Stimulated activated CD8-positive, alpha-beta memory T cell treated with anti-CD3 and anti-CD28 coated beads, Interleukin-4, amount 100 ng/mL, for 48 hours (primary cell): ENCODE data around the gene CHD1.
A peak's percentile ranks its signal among the peaks of the same experiment; 100 is the strongest.
"Not testable (repeated sequence)": the region's sequence is repeated elsewhere in the genome, so short reads cannot be mapped to it uniquely, and the experiment has no call there.

Experiments
- DNase-seq: peaks from one replicate; pipeline ENCODE4 v3.0.0-alpha.2; 2020

The CHD1 gene

DNA sequence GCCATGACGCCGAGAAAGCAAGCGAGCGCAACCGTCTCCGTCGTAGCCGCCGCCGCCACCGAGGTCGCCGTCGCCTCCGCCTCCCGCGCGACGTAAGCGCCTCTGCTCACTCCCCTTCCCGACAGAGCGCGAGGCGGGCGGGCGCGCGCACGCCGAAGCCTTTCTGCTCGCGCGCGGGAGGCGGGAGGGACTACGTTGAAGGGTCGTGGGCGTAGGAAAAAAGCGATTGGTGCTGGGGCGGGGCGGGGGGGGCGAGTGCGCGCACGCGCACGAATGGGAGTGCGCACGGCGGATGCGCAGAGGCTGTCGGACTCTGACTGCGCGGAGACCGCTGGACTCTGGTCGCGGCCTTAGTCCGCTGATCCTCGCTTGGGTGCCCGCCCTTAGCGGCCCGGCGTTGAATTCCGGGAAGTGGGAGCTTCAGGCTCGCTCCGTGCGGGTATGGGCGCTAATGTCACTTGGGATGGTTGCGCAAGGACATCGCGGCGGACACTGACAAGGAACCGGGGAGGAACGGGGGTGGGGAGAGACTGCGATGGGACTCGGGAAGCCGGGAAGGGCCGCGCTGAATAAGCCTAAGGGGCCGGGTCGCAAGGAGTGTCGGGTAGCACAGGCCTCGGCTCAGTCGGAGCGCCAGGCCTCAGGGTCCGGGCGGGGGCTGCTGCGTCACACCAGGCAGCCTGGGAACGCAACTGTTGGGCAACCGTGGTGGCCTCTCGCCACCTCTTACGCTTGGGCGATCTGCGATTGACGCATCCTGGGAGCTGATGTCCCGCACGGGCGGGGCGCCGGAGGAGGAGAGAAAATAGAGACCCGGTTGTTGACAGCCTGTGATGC, at the start of gene CHD1:
CHD1 (minus strand) TSS at position 135 of the 837 bp plus-strand sequence. CDS start 2,621 bp downstream, outside the sequence.
- peak; percentile 94 for DNase-seq

DNA sequence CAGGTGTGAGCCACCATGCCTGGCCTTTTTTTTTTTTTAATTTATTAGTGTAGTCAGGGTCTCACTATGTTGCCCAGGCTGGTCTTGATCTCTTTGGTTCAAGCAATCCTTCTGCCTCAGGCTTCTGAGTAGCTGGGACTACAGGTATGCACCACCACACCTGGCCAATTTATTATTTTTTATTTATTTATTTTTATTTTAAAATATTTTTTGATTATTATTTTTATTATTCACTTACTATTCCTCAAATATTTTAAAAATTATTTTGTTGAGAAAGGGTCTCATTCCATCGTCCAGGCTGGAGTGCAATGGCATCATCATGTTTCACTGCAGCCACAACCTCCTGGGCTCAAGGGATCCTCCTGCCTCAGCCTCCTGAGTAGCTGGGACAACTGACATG, 49.7 kb upstream of the CHD1 start:
- DNase-seq = no peak

DNA sequence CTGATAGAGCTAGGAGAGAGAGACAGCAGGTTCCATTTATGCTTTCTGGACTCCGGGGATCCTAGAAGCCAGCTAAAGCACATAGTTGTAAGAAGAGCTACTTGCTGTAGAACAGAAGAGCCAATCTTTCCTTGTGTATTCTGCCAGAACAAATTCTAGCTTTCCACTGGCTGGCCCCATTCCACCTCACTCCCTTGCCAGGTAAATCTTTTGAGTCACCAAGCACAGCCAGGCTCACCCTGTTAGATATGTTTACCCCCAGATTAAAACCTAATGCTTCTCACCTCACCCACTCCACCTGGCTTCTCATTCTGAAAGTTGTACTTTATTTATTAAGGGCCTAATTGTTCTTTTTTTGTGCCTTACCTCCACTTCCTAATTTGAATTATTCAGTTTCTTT, 48.9 kb upstream of the CHD1 start:
- no peak for DNase-seq

DNA sequence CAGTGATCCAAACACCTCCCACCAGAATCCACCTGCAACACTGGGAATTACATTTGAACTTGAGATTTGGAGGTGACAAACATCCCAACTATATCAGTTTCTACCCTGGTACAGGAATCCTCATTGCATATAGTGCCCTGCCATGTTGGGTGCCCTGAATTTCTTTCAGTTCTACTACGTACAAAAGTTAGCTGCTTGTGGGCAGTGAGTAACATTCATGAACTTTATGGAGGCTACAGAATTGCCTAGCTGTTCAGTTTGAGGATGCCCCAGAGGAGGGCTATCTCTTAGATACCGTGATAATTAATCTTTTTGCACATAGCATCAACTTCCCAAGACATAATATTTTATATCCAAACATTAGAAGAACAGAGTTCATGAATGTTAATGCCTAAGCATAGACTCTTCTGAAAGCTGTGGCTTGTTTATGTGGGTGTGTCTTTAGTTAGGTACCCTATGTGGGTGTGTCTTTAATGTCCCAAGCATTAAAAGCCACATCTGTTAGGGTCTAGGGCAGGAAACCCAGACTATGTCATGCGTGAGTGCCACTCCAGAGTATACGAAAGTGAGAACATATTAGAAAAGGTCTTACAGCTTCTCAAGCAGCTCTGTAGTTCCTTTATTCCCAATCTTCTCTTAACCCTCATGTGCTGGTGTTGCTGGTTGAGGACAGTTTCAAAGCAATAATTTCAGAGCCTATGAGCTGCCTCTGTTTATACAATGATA, 47.0 kb upstream of the CHD1 start:
- DNase-seq = no peak

DNA sequence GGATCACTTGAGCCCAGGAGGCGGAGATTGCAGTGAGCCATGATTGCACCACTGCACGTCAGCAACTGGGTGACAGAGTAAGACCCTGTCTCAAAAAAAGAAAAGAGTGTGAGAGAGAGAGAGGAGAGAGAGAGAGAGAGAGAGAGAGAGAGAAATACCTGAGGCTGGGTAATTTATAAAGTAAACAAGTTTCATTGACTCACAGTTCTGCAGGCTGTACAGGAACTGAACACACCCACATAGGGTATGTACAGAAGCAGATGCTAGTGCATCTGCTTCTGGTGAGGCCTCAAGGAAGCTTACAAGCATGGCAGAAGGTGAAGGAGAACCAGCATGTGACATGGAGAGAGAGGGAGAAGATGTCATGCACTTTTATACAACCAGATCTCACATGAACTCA, 46.4 kb upstream of the CHD1 start:
- no peak for DNase-seq

DNA sequence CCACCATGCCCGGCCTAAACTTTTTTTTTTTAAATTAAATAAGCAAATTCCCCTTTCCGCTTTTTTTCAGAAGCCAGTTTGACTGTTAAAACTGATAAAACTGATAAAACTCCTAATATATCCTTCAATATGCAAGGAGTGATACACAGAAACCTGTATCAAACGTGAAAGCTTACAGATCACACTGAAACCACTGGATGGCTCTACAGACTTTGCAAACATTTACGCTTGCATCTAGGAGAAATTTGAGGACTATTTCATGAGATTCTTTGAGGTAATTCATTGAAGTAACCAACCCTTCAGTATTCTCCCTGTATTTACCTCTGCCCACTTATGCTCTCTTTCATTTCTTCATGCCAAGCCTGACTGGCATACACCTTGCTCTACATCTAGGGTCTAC, 40.6 kb upstream of the CHD1 start:
- DNase-seq = no peak

DNA sequence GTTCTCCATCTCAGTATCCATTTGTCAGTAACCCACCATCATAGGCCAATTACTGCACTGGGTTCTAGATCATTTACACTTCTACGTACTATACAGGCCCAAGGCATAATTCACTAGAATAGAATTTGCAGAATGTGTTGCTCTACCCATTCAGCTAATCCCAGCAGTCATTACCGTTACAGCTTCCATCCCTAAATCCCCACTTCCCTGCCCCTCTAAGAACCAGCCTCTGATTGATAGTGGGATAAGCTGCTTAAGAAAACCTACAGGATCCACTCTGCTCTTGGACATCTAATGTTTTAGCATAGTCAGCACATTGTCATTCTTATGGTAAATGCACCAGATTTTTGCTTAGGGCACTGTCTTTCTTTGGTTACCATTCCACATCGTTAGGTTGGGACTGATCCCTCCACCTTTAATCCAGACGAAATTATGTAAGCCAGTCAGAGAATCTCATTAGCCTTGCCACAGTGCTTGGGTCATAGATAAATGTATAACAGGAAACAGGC, 39.3 kb upstream of the CHD1 start:
- DNase-seq = no peak

DNA sequence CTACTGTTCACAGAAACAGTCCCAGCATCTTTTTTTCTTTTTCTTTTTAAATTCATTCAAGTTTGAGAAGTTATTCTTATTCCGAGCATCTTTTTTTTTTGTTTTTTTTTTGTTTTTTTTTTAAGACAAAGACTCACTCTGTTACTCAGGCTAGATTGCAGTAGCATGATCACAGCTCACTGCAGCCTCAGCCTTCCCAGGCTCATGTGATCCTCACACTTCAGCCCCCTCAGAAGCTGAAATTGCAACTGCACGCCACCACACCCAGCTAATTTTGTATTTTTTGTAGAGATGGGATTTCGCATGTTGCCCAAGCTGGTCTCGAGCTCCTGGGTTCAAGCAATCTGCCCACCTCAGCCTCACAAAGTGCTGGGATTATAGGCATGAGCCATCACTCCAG, 36.4 kb upstream of the CHD1 start:
- DNase-seq = no peak

DNA sequence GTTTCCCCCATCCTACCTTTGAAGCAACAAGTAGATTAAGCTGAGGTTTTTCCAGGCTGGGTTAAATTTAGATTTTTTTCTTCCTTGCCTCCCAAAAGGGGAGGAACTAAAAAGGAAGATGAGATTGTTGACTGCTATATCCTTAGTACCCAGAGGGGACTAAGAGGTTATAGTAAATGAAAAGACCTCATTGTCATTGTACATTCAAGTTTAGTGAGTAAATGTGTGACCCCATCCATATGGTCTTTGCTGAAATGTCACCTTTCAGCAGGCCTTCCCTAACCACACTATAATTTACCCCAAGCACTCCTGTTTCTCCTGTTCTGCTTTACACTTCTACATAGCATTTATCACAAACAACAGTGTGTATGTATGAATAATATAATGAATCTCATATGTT, 35.8 kb upstream of the CHD1 start:
- DNase-seq = no peak

DNA sequence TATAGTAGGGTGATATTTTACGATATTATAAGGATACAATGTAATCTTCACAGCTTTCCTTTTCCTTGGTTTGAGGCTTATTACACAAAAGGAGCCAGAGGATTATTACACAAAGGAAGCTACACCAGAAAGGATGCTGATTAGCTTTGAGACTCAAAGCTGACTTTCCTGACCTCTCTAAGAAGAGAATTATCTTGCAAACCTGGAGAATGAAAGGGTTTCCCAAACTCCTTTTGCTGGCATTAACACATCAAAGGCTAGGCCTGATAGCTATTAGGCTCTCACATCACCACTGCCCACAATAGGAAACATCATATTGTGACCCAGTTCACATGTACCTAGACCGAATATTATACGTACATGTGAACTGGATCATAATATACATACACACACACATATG, 34.2 kb upstream of the CHD1 start:
- no peak for DNase-seq

DNA sequence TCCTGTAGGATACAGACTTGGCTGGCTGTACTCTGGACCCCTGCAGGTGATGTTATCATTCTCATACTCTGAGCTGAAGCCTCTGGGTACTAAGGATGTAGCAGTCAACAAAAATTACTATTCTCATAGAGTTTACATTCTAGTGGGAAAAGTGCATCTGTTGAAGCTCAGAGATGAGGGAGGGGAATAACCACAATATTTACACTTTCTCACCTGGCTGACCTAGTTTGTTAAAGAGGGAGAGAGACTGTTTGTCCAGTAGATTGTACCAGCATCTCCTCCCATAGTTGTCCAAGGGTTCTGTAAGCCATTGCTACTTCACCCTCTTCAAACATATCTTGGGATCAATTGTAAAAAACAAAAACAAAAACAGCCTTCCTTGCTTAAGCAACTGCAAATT, 33.8 kb upstream of the CHD1 start:
- DNase-seq = no peak

DNA sequence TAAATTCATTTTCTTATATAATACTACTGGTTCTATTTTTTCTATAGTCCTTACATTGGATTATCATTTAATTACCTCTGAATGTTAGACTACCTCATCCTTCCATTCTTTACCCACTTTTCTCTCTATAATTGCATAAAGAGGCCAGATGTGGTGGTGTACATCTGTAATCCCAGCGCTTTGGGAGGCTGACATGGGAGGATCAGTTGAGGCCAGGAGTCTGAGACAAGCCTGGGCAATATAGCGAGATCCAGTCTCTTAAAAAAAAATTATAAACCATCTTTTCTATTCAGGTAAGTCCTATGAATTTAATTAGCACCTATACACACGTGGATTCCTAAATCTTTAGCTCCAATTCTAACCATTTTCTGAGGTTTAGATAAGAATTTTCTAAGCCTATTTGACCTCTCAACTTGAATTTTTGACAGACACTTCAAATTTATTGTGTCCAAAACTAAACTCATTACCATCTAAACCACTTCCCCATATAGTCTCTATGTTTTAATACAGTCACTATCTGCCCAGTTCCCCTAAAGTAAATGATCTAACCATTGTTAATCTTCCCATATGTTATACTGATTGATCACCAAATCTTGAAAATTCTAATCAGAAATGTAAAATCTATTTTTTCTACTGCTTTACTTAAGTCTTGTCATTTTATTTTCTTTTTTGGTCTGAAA, 33.0 kb upstream of the CHD1 start:
- no peak for DNase-seq

DNA sequence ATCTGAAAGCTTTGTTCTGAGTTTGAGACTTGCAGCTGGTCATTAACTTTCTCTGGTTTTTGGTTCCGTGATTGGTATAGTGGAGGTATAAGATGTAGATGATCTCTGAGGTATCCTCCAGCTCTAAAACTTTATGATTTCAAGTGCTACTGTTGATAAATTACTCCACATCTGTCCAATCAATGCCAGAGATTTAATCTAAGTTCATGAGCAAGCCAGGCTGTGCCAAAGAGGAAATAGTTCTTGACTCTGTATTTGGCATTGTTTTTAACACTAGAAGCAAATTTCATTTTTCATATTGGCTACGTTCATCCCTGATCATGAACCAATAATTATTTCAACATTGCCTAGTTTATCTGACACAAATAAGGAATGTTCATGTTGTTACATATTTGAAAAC, 28.5 kb upstream of the CHD1 start:
- DNase-seq = no peak

DNA sequence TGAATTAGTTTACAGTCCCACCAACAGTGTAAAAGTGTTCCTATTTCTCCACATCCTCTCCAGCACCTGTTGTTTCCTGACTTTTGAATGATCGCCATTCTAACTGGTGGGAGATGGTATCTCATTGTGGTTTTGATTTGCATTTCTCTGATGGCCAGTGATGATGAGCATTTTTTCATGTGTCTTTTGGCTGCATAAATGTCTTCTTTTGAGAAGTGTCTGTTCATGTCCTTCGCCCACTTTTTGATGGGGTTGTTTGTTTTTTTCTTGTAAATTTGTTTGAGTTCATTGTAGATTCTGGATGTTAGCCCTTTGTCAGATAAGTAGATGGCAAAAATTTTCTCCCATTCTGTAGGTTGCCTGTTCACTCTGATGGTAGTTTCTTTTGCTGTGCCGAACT, 27.1 kb upstream of the CHD1 start:
- not testable (repeated sequence) for DNase-seq

DNA sequence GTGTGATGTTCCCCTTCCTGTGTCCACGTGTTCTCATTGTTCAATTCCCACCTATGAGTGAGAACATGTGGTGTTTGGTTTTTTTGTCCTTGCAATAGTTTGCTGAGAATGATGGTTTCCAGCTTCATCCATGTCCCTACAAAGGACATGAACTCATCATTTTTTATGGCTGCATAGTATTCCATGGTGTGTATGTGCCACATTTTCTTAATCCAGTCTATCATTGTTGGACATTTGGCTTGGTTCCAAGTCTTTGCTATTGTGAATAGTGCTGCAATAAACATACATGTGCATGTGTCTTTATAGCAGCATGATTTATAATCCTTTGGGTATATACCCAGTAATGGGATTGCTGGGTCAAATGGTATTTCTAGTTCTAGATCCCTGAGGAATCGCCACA, 26.7 kb upstream of the CHD1 start:
- not testable (repeated sequence) for DNase-seq

DNA sequence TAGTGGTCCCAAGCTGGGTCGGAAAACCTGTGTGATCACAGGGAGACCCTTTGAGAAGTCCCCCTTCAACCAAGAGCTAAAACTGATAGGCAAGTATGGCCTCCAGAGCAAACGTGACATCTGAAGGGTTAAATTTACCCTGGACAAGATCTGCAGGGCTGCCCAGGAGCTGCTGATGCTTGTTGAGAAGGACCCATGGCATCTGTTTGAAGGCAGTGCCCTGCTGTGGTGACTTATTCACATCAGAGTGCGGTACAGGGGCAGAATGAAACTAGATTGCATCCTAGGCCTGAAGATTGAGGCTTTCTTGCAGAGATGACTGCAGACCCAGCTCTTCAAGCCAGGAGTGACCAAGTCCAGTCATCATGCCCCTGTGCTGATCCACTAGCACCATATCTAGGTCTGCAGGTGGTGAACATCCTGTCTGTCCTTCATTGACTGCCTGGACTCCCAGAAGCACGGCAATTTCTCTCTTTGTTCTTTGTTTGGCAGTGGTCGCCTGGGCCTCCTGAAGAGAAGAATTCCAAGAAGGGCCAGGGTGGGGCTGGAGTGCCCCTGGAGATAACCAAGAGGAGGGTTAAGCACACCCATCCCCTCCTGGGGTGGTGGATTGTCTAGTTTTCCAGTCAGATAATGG, 25.7 kb upstream of the CHD1 start:
- no peak for DNase-seq

DNA sequence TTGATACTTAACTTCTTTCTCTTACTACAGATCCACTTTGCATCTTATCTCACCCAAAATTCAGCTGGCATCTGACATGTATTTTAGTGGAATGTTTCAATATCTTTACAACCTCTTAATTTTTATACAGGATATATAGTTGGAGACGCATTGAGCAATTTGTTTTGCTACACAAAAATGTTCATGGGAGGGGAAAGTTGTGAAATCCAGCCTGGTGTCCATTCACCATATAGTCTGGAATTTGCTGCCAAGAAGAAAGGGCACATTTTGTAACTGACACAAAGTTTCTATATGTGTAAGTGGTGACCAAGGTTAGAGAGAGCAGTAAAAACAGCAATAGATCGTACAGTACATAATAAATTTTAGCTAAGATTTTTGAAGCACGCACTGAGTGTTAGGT, 14.0 kb upstream of the CHD1 start:
- DNase-seq = no peak

DNA sequence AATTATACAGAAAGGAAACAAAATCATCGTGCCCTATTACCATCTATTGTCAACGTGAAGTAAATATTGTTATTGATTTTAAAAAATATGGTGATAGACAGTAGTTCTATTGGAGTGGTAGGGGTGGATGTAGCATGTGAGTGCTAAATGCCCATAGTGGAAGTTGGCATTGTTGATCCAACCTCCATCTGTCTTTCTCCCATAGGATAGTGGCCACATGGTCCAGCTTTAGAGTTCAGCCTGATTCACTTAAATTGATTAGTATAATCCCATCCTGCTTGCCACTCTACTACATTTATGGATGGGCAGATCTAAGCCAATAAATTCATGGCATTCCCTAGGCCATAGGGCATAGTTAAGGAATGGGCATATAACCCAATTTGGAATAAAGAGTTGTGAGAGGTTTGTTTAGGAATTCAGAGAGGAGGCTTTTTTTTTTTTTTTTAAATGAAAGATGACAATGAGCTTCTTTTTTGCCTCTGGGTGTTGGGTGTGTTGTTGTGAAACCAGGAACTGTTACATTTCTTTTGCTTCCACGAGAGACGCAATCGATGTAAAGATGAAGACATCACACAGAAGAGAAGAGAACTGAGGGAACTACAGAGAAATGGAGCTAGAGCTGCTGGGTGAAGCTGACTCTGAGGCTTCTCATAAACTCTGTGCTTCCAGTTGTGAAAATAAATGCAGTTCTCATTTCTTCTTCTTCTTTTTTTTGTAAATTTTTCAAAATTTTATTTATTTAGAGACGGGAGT, 12.5 kb upstream of the CHD1 start:
- no peak for DNase-seq

DNA sequence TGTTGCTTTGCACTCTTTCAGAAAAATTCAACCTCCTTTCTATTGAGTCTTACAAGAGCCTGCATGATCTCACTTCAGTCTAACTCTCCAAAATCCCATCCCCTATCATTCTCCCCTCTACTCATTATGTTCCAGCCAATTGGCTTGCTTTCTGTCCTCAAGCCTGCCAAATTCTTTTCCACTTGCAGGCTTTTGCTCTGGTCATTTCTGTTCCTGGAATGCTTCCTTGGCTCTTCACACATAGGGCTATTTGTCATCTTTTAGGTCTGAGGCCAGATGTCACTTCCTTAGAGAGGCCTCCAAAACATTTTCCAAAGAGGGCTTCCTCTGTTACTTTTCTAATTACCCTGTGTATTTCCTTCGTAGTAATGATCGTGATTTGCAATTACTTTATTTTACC, 11.8 kb upstream of the CHD1 start:
- DNase-seq = no peak

DNA sequence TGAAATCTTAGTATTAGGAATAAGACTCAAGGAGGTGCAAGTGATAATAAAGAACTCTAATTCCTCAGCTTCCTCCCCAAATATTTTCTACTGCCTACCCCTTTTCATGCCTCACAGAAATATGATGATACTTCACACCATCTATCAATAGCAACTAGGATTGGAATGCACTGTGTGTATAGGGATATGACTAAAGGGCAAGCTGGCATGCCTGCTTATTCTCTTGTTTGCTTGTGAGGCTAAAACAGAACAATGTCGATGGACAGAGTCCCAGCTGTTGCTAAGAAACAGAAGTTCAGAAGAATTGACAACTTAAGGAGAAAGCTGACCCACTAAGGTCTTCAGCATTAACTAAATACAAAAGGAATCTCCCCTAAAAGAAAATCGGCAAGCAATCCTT, 9.7 kb upstream of the CHD1 start:
- DNase-seq = no peak

DNA sequence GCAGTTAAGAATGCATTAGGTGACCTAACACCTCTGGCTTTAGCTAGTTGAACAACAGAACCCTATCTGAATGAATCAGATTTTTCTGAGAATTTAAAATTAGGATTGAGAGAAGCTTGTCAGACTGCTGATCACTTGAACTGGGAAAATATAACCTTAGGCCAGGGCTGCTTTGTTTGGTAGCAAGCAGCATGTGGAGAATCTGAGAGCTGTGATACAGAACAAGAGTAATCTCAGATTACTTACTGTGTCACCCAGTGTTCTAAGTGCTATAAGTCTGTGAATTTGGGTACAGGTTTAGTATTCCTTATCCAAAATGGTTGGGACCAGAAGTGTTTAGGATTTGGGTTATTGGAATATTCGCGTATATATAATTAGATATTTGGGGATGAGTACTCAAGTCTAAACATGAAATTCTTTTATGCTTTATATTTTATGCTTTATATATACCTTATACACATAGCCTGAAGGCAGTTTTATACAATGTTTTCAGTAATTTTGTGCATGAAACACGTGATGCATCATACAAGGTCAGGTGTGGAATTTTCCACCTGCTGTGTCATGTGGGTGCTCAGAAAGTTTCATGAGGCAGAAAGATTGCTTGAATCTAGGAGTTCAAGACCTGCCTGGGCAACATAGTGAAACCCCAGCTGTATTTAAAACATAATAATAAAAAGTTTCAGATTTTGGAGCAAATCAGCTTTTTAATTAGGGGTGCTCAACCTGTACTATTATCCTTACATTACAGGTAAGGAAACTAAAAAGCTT, 8.3 kb upstream of the CHD1 start:
- DNase-seq = no peak

DNA sequence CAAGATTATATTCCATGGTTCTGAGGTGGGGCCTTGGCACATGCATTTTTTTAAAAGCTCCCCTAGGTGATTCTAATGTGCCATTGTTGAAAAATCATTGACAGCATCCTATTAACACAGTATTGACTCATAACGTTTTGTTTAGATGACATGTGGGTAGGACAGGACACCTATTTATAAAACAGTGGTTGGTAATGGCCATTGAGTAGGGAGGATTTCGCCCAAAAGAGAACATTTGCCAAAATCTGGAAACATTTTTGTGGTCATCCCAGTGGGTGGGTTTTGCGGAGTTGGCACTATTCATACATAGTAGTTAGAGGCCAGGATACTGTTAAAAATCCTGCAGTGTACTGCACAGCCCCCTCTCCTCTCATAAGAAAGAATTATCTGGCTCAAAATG, 6.4 kb upstream of the CHD1 start:
- DNase-seq = no peak
